K562 (cell line): ENCODE measurements around the gene PAFAH1B1. TPM values are rescaled to one million over a fixed set of nuclear protein-coding genes. Genes with fewer than 3 reads are reported as not detected.

ENCODE experiments used
- ATAC-seq: fragments of 200-7000 bp; cut with Tn5 transposase; 3 replicates; pipeline ENCODE4 v1.9.1; 2020; ENCODE audit warnings: moderate library complexity
- BruUV-seq: library from RNA; stranded (reverse); fragments of 400-500 nt; replicated peaks from 2 replicates; lab custom pipeline; 2021; lab: Mats Ljungman, UMichigan
- CTCF ChIA-PET: fragments of 300-600 bp; formaldehyde crosslinking; extraction: SDS; loops from one replicate; lab custom pipeline; 2021; ENCODE audit warnings: low intra/inter-chr PET ratio; lab: Yijun Ruan, JAX
- POLR2A ChIA-PET: fragments of 300-600, 350-650 bp; sonication (Branson Sonifier 250); formaldehyde crosslinking; extraction: SDS; loops from one replicate; lab custom pipeline; 2021; ENCODE audit warnings: antibody characterized with exemption, inconsistent platforms; lab: Yijun Ruan, JAX
- DNase-seq, 4 experiments: peaks; one replicate each; pipeline versions ENCODE4 v3.0.0 to v3.0.0-alpha.2; 2011 to 2018; ENCODE audit warnings: low spot score in 3 of 4, mixed read lengths in 3 of 4; ENCODE audit errors: extremely low read depth in 1 of 4
- FAIRE-seq: peaks from 2 replicates; lab custom pipeline; 2011; peaks lifted over from hg19 to GRCh38; lab: Jason Lieb, UNC
- H2AFZ ChIP-seq: 2 replicates; pipeline ENCODE4 v1.6.0; 2011; ENCODE audit warnings: low read depth, low read length, control low read depth, inconsistent platforms
- H3K27ac ChIP-seq: fragments of 200-600 bp; 3 replicates; pipeline ENCODE4 v1.8.0; 2011; ENCODE audit warnings: low read depth, mild to moderate bottlenecking, control low read depth, inconsistent platforms, low read length, moderate library complexity, mixed read lengths; ENCODE audit errors: extremely low read depth
- H3K27me3 ChIP-seq, 2 experiments: fragments of 300-600 bp in 1 of 2; 2 replicates in 1 of 2; 3 replicates in 1 of 2; pipeline versions ENCODE4 v1.6.0 to v1.8.0; 2011; ENCODE audit warnings: inconsistent platforms in 2 of 2, low read length in 2 of 2, mild to moderate bottlenecking in 1 of 2, mixed read lengths in 1 of 2, moderate library complexity in 1 of 2; ENCODE audit not compliant: control insufficient read depth in 2 of 2, insufficient read depth in 2 of 2
- H3K36me3 ChIP-seq: fragments of 300-600 bp; 3 replicates; pipeline ENCODE4 v1.8.0; 2011; ENCODE audit warnings: mild to moderate bottlenecking, low read length, inconsistent platforms; ENCODE audit not compliant: control insufficient read depth, insufficient read depth
- H3K4me1 ChIP-seq, 2 experiments: fragments of 200-600 bp in 1 of 2; replicated peaks in 1 of 2; 2 replicates in 1 of 2; 3 replicates in 1 of 2; pipeline versions ENCODE4 v1.5.1 to v1.8.0; 2011; ENCODE audit warnings: inconsistent platforms in 2 of 2, low read length in 2 of 2, mild to moderate bottlenecking in 1 of 2, mixed read lengths in 1 of 2, moderate library complexity in 1 of 2; ENCODE audit not compliant: control insufficient read depth in 2 of 2, insufficient read depth in 2 of 2
- H3K4me2 ChIP-seq: 2 replicates; pipeline ENCODE4 v1.6.1; 2011; ENCODE audit warnings: low read length, control low read depth, inconsistent platforms, mixed read lengths; ENCODE audit not compliant: insufficient read depth
- H3K4me3 ChIP-seq: fragments of 200-600 bp; sonication (generic), shearing (Covaris generic); 2 replicates; pipeline ENCODE4 v1.5.1; 2016; ENCODE audit warnings: control low read depth, inconsistent platforms
- H3K79me2 ChIP-seq: fragments of 200-600 bp; 3 replicates; pipeline ENCODE4 v1.8.0; 2011; ENCODE audit warnings: low read length, inconsistent platforms; ENCODE audit not compliant: control insufficient read depth, insufficient read depth
- H3K9ac ChIP-seq, 2 experiments: 2 replicates each; pipeline versions ENCODE4 v1.6.0 to v1.6.1; 2011; ENCODE audit warnings: low read depth in 2 of 2, low read length in 2 of 2, control low read depth in 1 of 2, inconsistent platforms in 1 of 2, mild to moderate bottlenecking in 1 of 2, mixed read lengths in 1 of 2; ENCODE audit not compliant: insufficient read depth in 1 of 2
- H3K9me1 ChIP-seq: one replicate; pipeline ENCODE4 v1.6.0; 2011; ENCODE audit warnings: inconsistent platforms, mild to moderate bottlenecking, low read length, moderate library complexity; ENCODE audit not compliant: control insufficient read depth, insufficient read depth
- H3K9me3 ChIP-seq: replicated peaks from 2 replicates; pipeline ENCODE4 v1.5.1; 2011; ENCODE audit warnings: low read depth, low read length, inconsistent platforms; ENCODE audit not compliant: control insufficient read depth, insufficient read depth
- H4K20me1 ChIP-seq: replicated peaks from 2 replicates; pipeline ENCODE4 v1.6.1; 2011; ENCODE audit warnings: low read length, inconsistent platforms, mixed read lengths; ENCODE audit not compliant: control insufficient read depth, insufficient read depth
- POLR2G ChIP-seq: fragments of 200-400 bp; formaldehyde crosslinking; IDR thresholded peaks from 2 replicates; pipeline ENCODE4 v1.6.1; 2017; ENCODE audit warnings: low read depth, mild to moderate bottlenecking, antibody characterized with exemption, low read length, moderate library complexity
- PRDM10 ChIP-seq: fragments of 450-650 bp; IDR thresholded peaks from 2 replicates; pipeline ENCODE4 v1.6.1; 2018; ENCODE audit not compliant: partially characterized antibody
- ZNF165 ChIP-seq: fragments of 250-450 bp; sonication (Bioruptor Pico); IDR thresholded peaks from 2 replicates; pipeline ENCODE4 v1.4.0; 2020; ENCODE audit warnings: borderline replicate concordance
- WGBS: fragments of 100-300 bp; shearing (Covaris generic); methylation state at CpG from one replicate; pipeline ENCODE4 v1.1.6; 2016; ENCODE audit warnings: low coverage, mixed read lengths; ENCODE audit not compliant: insufficient coverage; ENCODE audit errors: missing lambda C conversion rate; 5-methylcytosine and 5-hydroxymethylcytosine counted together
- in situ Hi-C: fragments of 300-500 bp; cut with MboI; formaldehyde crosslinking; loops from 4 replicates; pipeline ENCODE4 v1.15.0; 2018; ENCODE audit warnings: inconsistent platforms, mixed read lengths
- intact Hi-C: fragments of 100-400 bp; cut with micrococcal nuclease; formaldehyde crosslinking; loops from 2 replicates; pipeline ENCODE4 v1.14.2; 2022
- polyA plus RNA-seq, 8 experiments: library from polyadenylated mRNA; depleted of rRNA in 4 of 8; stranded (reverse) in 5 of 8; unstranded in 3 of 8; fragments of >200 nt; fragmentation: Nextera tagmentation in 2 of 8; fragmentation: Illumina TruSeq in 1 of 8; extraction: Ambion mirVana in 2 of 8; extraction: Trizol in 1 of 8; gene quantifications; 2 replicates each; pipeline versions ENCODE4 v1.2.1 to v1.2.3, GENCODE V29; 2011 to 2014; ENCODE audit warnings: inconsistent platforms in 1 of 8, missing spikeins in 1 of 8
- total RNA-seq, 7 experiments: library from RNA; depleted of rRNA in 6 of 7; stranded (reverse); fragments of >200 nt in 6 of 7; fragmentation: Illumina TruSeq in 2 of 7; extraction: Trizol in 2 of 7; gene quantifications; 2 replicates each; pipeline versions ENCODE4 v1.2.1 to v1.2.3, GENCODE V29; 2011 to 2021; ENCODE audit warnings: low replicate concordance in 1 of 7
- TF ChIP-seq, protein P1 (sequence below): fragments of 450-650 bp; IDR thresholded peaks from 2 replicates; pipeline ENCODE4 v1.6.1; 2017; ENCODE audit warnings: antibody characterized with exemption

Gene PAFAH1B1
- total and polyA plus RNA-seq, 9 of the 15 experiments (the other 6 are each of a cell fraction or from before 2014, with no cell fraction given), result 23.3 to 66.4 (median 40.2) TPM

- CTCF ChIA-PET, result no interaction called here
- intact Hi-C loops, result no loop called here
- TF ChIP-seq ZNF165 (CRISPR knock-in tag) (no peak), POLR2G (no peak), PRDM10 (no peak)
- TF ChIP-seq, protein P1, sequence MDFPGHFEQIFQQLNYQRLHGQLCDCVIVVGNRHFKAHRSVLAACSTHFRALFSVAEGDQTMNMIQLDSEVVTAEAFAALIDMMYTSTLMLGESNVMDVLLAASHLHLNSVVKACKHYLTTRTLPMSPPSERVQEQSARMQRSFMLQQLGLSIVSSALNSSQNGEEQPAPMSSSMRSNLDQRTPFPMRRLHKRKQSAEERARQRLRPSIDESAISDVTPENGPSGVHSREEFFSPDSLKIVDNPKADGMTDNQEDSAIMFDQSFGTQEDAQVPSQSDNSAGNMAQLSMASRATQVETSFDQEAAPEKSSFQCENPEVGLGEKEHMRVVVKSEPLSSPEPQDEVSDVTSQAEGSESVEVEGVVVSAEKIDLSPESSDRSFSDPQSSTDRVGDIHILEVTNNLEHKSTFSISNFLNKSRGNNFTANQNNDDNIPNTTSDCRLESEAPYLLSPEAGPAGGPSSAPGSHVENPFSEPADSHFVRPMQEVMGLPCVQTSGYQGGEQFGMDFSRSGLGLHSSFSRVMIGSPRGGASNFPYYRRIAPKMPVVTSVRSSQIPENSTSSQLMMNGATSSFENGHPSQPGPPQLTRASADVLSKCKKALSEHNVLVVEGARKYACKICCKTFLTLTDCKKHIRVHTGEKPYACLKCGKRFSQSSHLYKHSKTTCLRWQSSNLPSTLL, result no peak
These were observed 128.1 kb downstream of the PAFAH1B1 start for GRCh38 chr17:2721603-2722002.

More at GRCh38 chr17:2721603-2722002, 128.1 kb downstream of the PAFAH1B1 start:
- no peak for ATAC-seq
- no peaks in the 10 kb centered on the region for H3K9me1 ChIP-seq
- in situ Hi-C loops, result no loop called here
- no peaks in the 10 kb centered on the region for H3K79me2 ChIP-seq
- H4K20me1 ChIP-seq, result no peaks in the 10 kb centered on the region
- no peaks in the 10 kb centered on the region for H3K36me3 ChIP-seq
- FAIRE-seq, result no peak
- POLR2A ChIA-PET, result interaction anchor here (1.0 kb wide), 1 partner anchor 9 kb away, joined by 3 read pairs; no protein-coding TSS in a partner anchor
- WGBS, result 7% methylated on average over 2 of the region's 4 CpGs
- H3K4me3 ChIP-seq, result no peak overlapping the region
- no peak overlapping the region for H3K4me2 ChIP-seq
- no peak overlapping the region for H3K9ac ChIP-seq
- H3K4me1 ChIP-seq, result peaks cover 8 to 25% of the 10 kb centered on the region in 2 experiments; a peak in 4 of 5 replicates
- H3K27me3 ChIP-seq, result peaks cover 0 to under 1% of the 10 kb centered on the region in 2 experiments; a peak in 1 of 5 replicates
- H3K9me3 ChIP-seq, result no peaks in the 10 kb centered on the region
- H3K27ac ChIP-seq, result no peak overlapping the region
- no peak for DNase-seq
- H2AFZ ChIP-seq, result no peak overlapping the region
- no TSS peak for BruUV-seq
